ENCODE data around the gene GUCD1.

Gene GUCD1

DNA sequence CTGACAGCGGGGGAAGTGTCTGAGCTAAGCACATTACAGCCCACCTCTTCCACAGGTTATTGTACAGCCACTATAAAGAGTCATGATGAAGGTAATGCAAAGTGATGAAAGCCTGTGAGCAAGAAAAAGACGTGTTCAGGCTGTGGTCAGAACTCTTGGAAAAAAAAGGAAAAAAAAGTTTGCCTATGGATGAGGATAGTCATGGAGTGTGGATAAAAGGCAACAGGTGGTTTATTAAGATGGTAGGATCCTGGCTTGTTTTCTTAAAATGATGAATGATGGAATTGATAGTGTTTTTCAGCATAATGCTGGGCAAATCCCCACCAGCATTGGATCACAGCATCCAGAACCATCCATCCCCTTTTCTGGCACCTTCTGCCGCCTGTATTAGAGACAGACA is 36.7 kb downstream of the GUCD1 start:
- Histone ChIP-seq H3K9me3 (ENCODE audit: control insufficient read depth, low read length) (no peaks in the 10 kb centered on the region), H3K4me3 (ENCODE audit: low read depth, low read length) (no peak overlapping the region), H3K9ac (no peak overlapping the region), H3K36me3 (ENCODE audit: control insufficient read depth, insufficient read depth, low read length) (no peaks in the 10 kb centered on the region), H3K79me2 (no peaks in the 10 kb centered on the region), H3K27me3 (ENCODE audit: control insufficient read depth, insufficient read depth, low read length) (no peaks in the 10 kb centered on the region), H3K4me2 (ENCODE audit: low read length) (no peak overlapping the region), H3K4me1 (no peaks in the 10 kb centered on the region), H2AFZ (no peak overlapping the region), H3K27ac (no peak overlapping the region)
- TF ChIP-seq, protein P1, sequence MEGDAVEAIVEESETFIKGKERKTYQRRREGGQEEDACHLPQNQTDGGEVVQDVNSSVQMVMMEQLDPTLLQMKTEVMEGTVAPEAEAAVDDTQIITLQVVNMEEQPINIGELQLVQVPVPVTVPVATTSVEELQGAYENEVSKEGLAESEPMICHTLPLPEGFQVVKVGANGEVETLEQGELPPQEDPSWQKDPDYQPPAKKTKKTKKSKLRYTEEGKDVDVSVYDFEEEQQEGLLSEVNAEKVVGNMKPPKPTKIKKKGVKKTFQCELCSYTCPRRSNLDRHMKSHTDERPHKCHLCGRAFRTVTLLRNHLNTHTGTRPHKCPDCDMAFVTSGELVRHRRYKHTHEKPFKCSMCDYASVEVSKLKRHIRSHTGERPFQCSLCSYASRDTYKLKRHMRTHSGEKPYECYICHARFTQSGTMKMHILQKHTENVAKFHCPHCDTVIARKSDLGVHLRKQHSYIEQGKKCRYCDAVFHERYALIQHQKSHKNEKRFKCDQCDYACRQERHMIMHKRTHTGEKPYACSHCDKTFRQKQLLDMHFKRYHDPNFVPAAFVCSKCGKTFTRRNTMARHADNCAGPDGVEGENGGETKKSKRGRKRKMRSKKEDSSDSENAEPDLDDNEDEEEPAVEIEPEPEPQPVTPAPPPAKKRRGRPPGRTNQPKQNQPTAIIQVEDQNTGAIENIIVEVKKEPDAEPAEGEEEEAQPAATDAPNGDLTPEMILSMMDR (IDR thresholded peaks at IDR 0.05) = no peak

DNA sequence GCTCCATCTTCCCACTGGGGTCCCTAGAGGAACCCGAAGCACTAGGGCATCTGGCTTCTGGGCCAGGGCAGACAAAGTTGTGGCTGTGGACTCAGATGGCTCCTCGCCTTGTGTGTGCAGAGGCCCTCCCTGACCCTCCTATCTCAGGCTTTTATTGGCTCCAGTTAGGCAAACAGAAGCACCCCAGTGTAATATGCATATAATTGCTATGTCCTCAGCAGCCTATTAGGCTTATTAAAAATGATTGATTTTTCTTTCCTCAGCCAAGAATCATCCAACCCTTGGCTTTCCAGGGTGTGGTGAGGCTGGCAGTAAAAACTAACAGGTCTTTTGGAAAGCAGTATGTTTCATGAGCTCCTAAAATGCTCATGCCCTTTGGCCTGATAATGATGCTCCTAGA is 37.5 kb downstream of the GUCD1 start:
- Histone ChIP-seq H3K27me3 (ENCODE audit: control insufficient read depth, insufficient read depth, low read length) (no peaks in the 10 kb centered on the region), H3K4me2 (ENCODE audit: low read length) (no peak overlapping the region), H3K79me2 (no peaks in the 10 kb centered on the region)

DNA sequence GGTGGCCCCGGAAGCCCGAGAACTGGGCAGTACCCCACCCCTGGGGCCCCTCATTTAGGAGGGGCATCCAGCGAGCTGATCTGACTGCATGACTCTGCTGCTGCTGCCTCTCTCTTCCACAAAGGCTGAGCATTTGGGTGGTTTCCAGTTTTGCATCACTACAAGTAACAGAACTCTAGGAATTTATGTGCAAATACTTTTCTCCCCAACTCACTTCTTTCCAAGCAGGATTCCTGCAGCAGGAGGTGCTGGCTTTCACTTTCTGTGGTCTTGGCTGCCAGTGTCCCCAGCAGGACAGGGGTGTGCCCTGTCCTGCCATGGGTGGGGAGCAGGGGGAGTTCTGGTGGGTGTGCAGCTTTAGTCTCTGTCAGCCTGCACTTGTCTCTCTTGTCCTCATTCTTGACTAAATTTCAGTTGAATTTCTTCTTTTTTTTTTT is 38.6 kb downstream of the GUCD1 start:
- H3K9ac ChIP-seq = no peak overlapping the region
- no peaks in the 10 kb centered on the region for H3K36me3 ChIP-seq (ENCODE audit: control insufficient read depth, insufficient read depth, low read length)
- TF ChIP-seq, protein P1 (IDR thresholded peaks at IDR 0.05) = no peak
- no peak overlapping the region for H2AFZ ChIP-seq
- no peaks in the 10 kb centered on the region for H3K79me2 ChIP-seq
- no peaks in the 10 kb centered on the region for H3K4me1 ChIP-seq
- no peak overlapping the region for H3K4me2 ChIP-seq (ENCODE audit: low read length)
- no peaks in the 10 kb centered on the region for H3K27me3 ChIP-seq (ENCODE audit: control insufficient read depth, insufficient read depth, low read length)
- no peak overlapping the region for H3K27ac ChIP-seq
- H3K4me3 ChIP-seq (ENCODE audit: low read depth, low read length) = no peak overlapping the region
- H3K9me3 ChIP-seq (ENCODE audit: control insufficient read depth, low read length) = no peaks in the 10 kb centered on the region

More for the DNA sequence above, 37.5 kb downstream of the GUCD1 start:
- Histone ChIP-seq H3K4me1 (no peaks in the 10 kb centered on the region), H3K9ac (no peak overlapping the region), H3K27ac (no peak overlapping the region), H3K4me3 (ENCODE audit: low read depth, low read length) (no peak overlapping the region), H3K9me3 (ENCODE audit: control insufficient read depth, low read length) (no peaks in the 10 kb centered on the region), H2AFZ (no peak overlapping the region), H3K36me3 (ENCODE audit: control insufficient read depth, insufficient read depth, low read length) (no peaks in the 10 kb centered on the region)
- TF ChIP-seq, protein P1 (IDR thresholded peaks at IDR 0.05) = no peak

DNA sequence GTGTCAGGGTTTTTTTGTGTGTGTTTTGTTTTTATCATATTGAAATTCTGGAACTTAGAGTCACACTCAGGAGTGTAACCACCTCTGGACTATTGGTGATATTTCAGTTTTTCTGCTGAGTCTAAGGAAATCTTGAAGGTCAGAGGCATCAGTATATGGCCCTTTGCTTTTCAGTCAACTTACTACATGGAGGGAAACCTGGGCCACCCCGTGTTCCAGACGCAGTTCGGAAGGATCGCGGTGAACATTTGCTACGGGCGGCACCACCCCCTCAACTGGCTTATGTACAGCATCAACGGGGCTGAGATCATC is 40.0 kb downstream of the GUCD1 start:
- Histone ChIP-seq H3K36me3 (ENCODE audit: control insufficient read depth, insufficient read depth, low read length) (no peaks in the 10 kb centered on the region), H3K27ac (no peak overlapping the region), H3K27me3 (ENCODE audit: control insufficient read depth, insufficient read depth, low read length) (no peaks in the 10 kb centered on the region), H3K9me3 (ENCODE audit: control insufficient read depth, low read length) (no peaks in the 10 kb centered on the region), H3K79me2 (no peaks in the 10 kb centered on the region), H3K4me1 (peaks cover 8% of the 10 kb centered on the region), H3K4me3 (ENCODE audit: low read depth, low read length) (no peak overlapping the region), H3K9ac (no peak overlapping the region), H3K4me2 (ENCODE audit: low read length) (no peak overlapping the region), H2AFZ (no peak overlapping the region)
- TF ChIP-seq, protein P1 (IDR thresholded peaks at IDR 0.05) = no peak

DNA sequence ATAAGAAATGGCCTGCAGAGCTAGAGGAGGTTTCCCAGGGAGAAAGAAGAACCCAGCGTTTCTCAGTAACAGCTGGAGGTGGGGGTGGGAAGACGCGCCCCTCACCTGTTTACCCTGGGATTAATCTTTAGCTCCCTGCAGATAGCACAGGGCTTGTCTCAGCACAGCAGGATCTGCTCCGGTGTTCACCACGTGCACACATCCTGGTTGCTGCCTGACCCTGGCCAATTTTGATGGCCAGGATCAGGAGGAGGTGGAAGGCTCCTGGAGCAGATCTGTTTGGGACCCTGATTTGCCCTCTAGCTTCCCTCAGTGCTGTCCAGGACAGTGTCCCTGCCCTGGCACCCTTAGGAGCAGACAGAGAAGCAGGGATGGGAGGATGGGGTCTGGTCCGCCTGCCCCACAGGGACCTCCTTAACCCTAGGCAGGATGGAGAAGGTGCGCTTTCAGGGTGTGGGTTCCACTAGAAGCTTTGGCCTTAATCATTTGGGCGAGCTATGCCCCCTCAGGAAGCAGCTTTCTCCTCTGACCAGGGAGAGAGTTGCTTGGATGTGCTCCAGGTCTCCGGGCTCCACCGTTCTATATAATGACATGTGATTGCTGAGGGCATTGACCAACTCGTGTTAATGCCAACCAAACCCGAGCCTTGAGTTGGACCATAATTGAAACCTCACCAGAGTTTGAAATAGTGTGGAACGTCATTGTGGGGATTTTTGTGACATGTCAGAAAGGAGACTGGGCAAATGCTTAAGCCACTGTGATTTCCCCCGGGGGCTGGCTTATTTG is 40.5 kb downstream of the GUCD1 start:
- TF ChIP-seq, protein P1 (IDR thresholded peaks at IDR 0.05) = no peak
- Histone ChIP-seq H3K9ac (no peak overlapping the region), H3K27ac (no peak overlapping the region), H3K4me1 (peaks cover 8% of the 10 kb centered on the region), H3K4me3 (ENCODE audit: low read depth, low read length) (no peak overlapping the region), H3K4me2 (ENCODE audit: low read length) (no peak overlapping the region), H3K36me3 (ENCODE audit: control insufficient read depth, insufficient read depth, low read length) (no peaks in the 10 kb centered on the region), H2AFZ (no peak overlapping the region), H3K27me3 (ENCODE audit: control insufficient read depth, insufficient read depth, low read length) (no peaks in the 10 kb centered on the region), H3K79me2 (no peaks in the 10 kb centered on the region), H3K9me3 (ENCODE audit: control insufficient read depth, low read length) (no peaks in the 10 kb centered on the region)

All from parathyroid adenoma (tissue), 2 donors.